RWPE2 (cell line): ENCODE results near the gene C3orf20.

Experiments
- ATAC-seq: fragments of 200-7000 bp; cut with Tn5 transposase; 3 replicates; pipeline ENCODE4 v1.9.1; 2021; ENCODE audit warnings: low read depth
- DNase-seq: peaks from one replicate; pipeline ENCODE4 v3.0.0-alpha.2; 2020; ENCODE audit warnings: low spot score
- H3K27ac ChIP-seq: fragments of 450-650 bp; 2 replicates; pipeline ENCODE4 v1.5.1; 2017; ENCODE audit warnings: mild to moderate bottlenecking; ENCODE audit not compliant: poor library complexity, severe bottlenecking
- H3K27me3 ChIP-seq: fragments of 250-450 bp; sonication (Bioruptor Pico); 2 replicates; pipeline ENCODE4 v1.5.1; 2021; ENCODE audit warnings: mild to moderate bottlenecking, moderate library complexity; ENCODE audit not compliant: insufficient read depth, poor library complexity, severe bottlenecking
- H3K36me3 ChIP-seq: fragments of 250-450 bp; sonication (Bioruptor Pico); 2 replicates; pipeline ENCODE4 v1.5.1; 2020; ENCODE audit warnings: low read depth, mild to moderate bottlenecking, moderate library complexity
- H3K4me1 ChIP-seq: fragments of 250-450 bp; sonication (Bioruptor Pico); 2 replicates; pipeline ENCODE4 v1.5.1; 2021; ENCODE audit warnings: mild to moderate bottlenecking, moderate library complexity; ENCODE audit not compliant: insufficient read depth, poor library complexity, severe bottlenecking
- H3K4me3 ChIP-seq: fragments of 250-450 bp; sonication (Bioruptor Pico); 2 replicates; pipeline ENCODE4 v1.5.1; 2021; ENCODE audit warnings: mild to moderate bottlenecking, moderate library complexity; ENCODE audit not compliant: severe bottlenecking
- H3K9me3 ChIP-seq: fragments of 250-450 bp; sonication (Bioruptor Pico); 2 replicates; pipeline ENCODE4 v1.5.1; 2021; ENCODE audit warnings: mild to moderate bottlenecking, moderate library complexity; ENCODE audit not compliant: severe bottlenecking
- TF ChIP-seq, protein P1 (sequence below): fragments of 450-650 bp; IDR thresholded peaks from one replicate; pipeline ENCODE4 v1.5.1; 2017; ENCODE audit warnings: mild to moderate bottlenecking, moderate library complexity; ENCODE audit not compliant: poor library complexity, severe bottlenecking

The C3orf20 gene

DNA sequence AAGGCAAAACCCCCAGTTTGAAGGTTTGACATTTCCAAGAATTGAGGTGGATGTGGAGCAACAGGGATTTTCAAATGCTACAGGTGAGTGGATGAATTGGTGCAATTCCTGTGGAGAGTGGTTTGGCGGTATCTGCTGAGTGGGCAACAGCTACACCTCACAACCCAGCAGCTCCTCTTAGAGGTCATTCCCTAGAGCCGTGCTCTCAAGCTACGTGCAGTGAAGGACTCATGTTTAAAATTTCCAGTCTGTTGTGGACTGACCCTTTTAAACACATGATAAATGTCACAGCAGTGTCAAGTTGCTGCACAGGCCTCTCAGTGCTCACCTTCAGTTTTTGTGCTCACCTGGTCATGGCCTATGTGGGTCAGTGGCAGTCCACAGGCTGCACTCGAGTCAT, 9.5 kb downstream of the C3orf20 start:
- Histone ChIP-seq H3K4me3 (no peak overlapping the region), H3K27ac (no peak overlapping the region), H3K9me3 (no peaks in the 10 kb centered on the region), H3K27me3 (peaks cover 7% of the 10 kb centered on the region), H3K36me3 (no peaks in the 10 kb centered on the region; the same call in 1 of the 2 replicates), H3K4me1 (no peaks in the 10 kb centered on the region)
- DNase-seq (no peak), ATAC-seq (no peak)
- TF ChIP-seq, protein P1, sequence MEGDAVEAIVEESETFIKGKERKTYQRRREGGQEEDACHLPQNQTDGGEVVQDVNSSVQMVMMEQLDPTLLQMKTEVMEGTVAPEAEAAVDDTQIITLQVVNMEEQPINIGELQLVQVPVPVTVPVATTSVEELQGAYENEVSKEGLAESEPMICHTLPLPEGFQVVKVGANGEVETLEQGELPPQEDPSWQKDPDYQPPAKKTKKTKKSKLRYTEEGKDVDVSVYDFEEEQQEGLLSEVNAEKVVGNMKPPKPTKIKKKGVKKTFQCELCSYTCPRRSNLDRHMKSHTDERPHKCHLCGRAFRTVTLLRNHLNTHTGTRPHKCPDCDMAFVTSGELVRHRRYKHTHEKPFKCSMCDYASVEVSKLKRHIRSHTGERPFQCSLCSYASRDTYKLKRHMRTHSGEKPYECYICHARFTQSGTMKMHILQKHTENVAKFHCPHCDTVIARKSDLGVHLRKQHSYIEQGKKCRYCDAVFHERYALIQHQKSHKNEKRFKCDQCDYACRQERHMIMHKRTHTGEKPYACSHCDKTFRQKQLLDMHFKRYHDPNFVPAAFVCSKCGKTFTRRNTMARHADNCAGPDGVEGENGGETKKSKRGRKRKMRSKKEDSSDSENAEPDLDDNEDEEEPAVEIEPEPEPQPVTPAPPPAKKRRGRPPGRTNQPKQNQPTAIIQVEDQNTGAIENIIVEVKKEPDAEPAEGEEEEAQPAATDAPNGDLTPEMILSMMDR, result no peak

DNA sequence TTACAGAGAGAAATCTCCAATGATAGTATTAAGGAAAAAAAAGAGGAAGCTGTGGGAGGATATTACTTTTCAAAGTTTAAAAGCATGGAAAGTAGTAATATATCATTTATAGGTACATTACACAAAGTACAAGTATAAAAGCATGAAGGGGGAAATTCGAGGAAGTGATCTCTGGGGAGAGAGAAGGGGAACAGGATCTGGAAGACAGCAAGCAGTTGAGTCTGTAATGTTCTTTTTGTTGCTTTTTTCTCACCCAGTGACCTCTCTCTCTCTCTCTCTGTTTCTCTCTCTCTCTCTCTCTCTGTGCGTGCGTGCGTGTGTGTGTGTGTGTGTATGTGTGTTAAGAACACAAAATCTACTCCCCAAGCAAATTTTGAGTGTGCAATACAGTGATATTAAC, 10.2 kb downstream of the C3orf20 start:
- no peak for DNase-seq
- ATAC-seq, result no peak
- Histone ChIP-seq H3K4me3 (no peak overlapping the region), H3K4me1 (no peaks in the 10 kb centered on the region), H3K27me3 (peaks cover 9% of the 10 kb centered on the region), H3K36me3 (no peaks in the 10 kb centered on the region; the same call in 1 of the 2 replicates), H3K27ac (no peak overlapping the region), H3K9me3 (no peaks in the 10 kb centered on the region)
- TF ChIP-seq, protein P1, result no peak

DNA sequence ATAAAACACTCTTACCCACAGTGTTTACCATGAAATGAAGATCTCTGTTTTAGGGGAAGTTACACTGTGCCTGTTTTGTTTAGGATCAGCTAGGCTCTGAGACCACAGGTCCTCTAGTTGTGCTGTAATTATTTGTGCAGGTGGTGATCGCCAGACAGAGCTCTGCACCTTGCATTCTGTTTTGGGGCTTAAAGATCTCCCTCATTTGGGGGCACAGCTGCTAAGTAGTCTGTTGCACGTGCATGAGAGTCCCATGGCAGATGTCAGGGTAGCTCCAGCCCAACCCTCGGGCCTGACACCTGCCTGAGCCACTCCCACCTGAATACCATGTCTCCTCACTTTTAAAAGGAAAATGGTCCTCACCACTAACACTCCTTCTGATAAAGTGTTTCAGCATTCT, 12.4 kb downstream of the C3orf20 start:
- ATAC-seq, result no peak

DNA sequence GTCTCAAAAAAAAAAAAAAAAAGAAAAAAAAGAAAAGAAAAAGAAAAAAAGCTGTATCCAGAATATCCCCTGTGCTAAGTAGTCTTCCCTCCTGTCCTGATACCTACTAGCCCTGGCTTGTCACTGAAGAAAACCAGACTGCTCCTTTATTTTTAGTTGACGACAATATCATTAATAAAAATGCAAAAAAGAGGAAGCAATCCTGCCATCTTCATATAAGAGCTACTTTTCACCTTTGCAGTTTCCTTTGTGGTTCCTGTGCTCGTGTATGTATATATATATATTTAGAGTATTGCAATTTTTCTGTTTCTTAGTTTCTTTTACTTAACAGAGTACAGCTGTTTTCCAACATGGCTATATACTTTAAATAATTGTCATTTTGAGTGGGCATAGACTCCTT, 13.6 kb downstream of the C3orf20 start:
- H3K36me3 ChIP-seq, result no peaks in the 10 kb centered on the region
- TF ChIP-seq, protein P1, result no peak
- H3K4me3 ChIP-seq, result no peak overlapping the region
- DNase-seq (no peak), ATAC-seq (no peak)
- H3K9me3 ChIP-seq, result no peaks in the 10 kb centered on the region
- H3K27me3 ChIP-seq, result peaks cover 9% of the 10 kb centered on the region
- no peak overlapping the region for H3K27ac ChIP-seq
- H3K4me1 ChIP-seq, result no peaks in the 10 kb centered on the region

More for the DNA sequence above, 12.4 kb downstream of the C3orf20 start:
- Histone ChIP-seq H3K9me3 (no peaks in the 10 kb centered on the region), H3K4me3 (no peak overlapping the region), H3K27ac (no peak overlapping the region), H3K27me3 (peaks cover 9% of the 10 kb centered on the region), H3K4me1 (no peaks in the 10 kb centered on the region), H3K36me3 (no peaks in the 10 kb centered on the region)
- TF ChIP-seq, protein P1, result no peak
- no peak for DNase-seq

DNA sequence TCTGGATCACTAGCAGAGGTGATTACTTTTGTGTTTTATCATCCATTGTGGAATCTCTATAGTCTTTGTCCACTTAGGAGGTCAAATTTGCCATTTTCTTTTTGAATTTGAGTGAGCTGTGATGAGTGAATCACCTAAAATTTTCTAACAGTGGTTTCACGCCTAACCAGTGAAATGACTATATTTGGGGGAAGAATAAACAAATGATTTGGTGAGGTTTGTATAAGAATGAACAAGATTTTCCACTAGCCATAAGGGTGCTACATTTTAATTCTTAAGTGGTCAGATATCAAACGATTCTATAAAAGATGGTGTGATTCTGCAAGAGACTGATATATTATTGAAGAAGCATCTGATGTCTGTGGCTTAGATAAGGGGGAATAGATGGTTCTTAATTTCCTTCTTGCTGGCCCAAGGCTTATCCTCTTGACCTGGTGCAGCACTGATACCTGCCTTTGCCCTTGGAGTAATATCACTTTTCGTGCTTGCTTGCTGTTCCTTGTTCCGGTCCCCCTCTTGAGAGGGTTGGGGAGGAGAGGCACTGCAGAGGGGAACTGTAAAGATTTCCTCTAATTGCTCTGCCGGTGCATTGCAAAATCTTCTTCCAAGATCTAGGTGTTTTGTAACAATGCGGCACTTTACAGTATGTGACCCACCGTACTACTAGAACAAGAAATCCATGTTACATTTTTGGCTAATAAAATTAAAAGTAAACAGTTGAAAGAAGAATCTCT, 14.5 kb downstream of the C3orf20 start:
- Histone ChIP-seq H3K27ac (no peak overlapping the region), H3K27me3 (peaks cover 9% of the 10 kb centered on the region), H3K4me3 (no peak overlapping the region), H3K4me1 (no peaks in the 10 kb centered on the region), H3K9me3 (no peaks in the 10 kb centered on the region), H3K36me3 (no peaks in the 10 kb centered on the region)
- ATAC-seq (no peak), DNase-seq (no peak)
- TF ChIP-seq, protein P1, result no peak
